DMS 273 (cell line): ENCODE results near the gene CTR9.
"Not testable (repeated sequence)": the region's sequence is repeated elsewhere in the genome, so short reads cannot be mapped to it uniquely, and the experiment has no call there.

Experiments
- DNase-seq: peaks from one replicate; lab custom pipeline; 2025; ENCODE audit not compliant: unreplicated experiment; lab: John Stamatoyannopoulos, UW

Gene CTR9

DNA sequence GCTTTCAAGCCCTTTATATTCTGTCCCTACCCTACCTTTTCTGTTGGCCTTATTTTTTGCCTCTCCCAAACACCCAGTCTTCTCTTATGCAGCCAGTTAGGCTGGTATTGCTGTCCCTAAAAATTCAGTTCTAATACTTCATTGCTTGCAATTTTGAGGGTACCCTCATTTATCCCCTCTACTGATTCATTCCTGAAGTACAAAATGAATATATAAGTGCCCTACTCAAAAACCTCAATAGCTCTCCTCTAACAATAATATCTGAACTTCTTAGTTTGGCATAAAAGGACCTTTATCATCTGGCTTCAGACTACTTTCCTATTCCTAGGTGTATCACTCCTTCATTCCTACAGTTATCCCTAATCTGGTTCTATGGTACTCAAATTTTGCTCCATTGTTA lies 62.9 kb downstream of the CTR9 start:
- DNase-seq, result no peak

DNA sequence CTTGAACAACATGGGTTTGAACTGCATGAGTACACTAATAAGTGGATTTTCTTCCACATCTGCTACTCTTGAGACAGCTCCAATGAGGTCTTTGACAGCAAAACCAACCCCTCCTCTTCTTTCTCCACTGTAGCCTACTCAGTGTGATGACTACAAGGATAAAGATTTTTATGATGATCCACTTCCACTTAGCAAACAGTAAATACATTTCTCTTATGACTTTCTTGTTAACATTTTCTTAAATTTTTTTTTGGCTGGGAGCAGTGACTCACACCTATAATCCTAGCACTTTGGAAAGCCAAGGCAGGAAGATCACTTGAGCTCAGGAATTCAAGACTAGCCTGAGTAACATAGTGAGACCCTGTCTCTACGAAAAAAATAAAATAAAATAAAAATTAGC lies 67.5 kb downstream of the CTR9 start:
- DNase-seq, result no peak

DNA sequence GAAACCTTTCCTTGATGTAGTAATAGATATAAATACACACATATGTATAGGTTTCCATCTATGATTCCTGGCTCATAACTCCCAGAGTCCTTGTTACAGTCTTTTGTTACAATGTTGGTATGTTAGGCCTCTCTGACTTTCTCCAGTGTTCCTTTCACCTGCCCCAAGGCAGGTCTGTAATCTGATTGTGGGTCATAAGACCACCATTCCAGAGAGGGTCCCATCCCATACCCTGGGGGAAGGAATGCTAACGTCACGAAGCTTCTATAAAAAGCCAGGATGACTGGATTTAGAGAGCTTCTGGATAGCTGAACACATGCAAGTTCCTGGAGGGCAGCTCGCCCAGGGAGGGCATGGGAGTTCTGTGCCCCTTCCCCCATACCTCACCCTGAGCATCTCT lies 71.4 kb downstream of the CTR9 start:
- not testable (repeated sequence) for DNase-seq

DNA sequence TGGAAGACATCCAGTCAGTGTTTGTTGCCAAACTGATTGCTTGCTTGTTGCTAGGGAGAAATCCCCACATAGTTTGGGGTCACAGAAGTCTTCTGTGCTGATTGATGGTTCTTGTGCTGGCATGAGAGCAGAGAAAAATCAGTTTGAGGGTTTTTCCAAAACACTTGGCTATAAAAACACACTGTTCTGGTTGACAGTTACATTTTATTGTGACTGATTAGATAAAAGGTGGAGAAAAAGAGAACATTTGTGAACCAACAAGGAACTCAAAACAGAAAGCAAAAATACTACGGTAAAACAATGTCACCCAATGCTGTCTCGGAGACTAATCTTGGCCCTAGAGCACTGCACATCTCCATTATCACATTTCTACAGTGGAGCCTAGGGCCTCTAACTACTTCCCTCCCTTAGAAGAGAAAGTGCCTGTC lies 72.1 kb downstream of the CTR9 start:
- no peak for DNase-seq

DNA sequence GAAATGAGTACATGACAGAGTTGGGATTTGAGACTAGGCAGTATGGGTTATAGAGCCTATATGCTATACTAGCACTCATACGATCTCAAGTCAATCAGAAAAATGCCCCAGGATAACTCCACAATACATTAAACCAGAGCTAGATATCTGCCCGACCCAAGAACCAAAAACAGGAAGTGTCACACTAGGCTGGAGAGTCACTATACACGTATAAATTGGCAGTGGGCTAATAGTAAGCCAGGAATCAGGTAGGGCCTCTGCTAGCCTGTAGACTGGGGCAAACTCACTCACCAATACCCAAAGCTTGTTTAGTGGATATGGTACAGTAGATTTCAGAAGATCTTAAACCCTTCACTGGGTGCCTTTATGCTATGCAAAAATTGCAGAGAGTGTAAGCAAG lies 73.8 kb downstream of the CTR9 start:
- DNase-seq, result no peak

DNA sequence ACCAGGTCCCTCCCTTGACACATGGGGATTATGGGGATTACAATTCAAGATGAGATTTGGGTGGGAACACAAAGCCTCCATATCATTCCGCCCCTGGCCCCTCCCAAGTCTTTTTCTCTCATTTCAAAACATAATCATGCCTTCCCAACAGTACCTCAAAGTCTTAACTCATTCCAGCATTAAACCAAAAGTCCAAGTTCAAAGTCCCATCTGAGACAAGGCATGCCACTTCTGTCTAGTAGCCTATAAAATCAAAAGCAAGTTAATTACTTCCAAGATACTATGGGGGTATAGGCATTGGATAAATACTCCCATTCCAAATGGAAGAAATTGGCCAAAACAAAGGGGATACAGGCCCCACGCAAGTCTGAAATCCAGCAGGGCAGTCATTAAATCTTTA lies 77.4 kb downstream of the CTR9 start:
- no peak for DNase-seq

DNA sequence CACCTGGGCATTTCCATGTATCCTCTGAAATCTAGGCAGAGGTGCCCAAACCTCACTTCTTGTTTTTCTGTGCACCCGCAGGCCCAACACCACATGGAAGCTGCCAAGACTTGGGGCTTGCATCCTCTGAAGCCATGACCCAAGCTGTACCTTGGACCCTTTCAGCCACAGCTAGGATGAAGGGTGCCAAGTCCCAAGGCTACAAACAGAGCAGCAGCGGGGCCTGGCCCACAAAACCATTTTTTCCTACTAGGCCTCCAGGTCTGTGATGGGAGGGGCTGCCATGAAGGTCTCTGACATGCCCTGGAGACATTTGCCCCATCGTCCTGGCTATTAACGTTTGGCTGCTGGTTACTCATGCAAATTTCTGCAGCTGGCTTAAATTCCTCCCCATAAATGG lies 78.1 kb downstream of the CTR9 start:
- no peak for DNase-seq
